K562 (cell line): ENCODE data around the gene PNISR. TPM values are rescaled to one million over a fixed set of nuclear protein-coding genes. Genes with fewer than 3 reads are reported as not detected.

ENCODE experiments used
- ATAC-seq: fragments of 200-7000 bp; cut with Tn5 transposase; 3 replicates; pipeline ENCODE4 v1.9.1; 2020; ENCODE audit warnings: moderate library complexity
- BruUV-seq: library from RNA; stranded (reverse); fragments of 400-500 nt; replicated peaks from 2 replicates; lab custom pipeline; 2021; lab: Mats Ljungman, UMichigan
- CTCF ChIA-PET: fragments of 300-600 bp; formaldehyde crosslinking; extraction: SDS; loops from one replicate; lab custom pipeline; 2021; ENCODE audit warnings: low intra/inter-chr PET ratio; lab: Yijun Ruan, JAX
- POLR2A ChIA-PET: fragments of 300-600, 350-650 bp; sonication (Branson Sonifier 250); formaldehyde crosslinking; extraction: SDS; loops from one replicate; lab custom pipeline; 2021; ENCODE audit warnings: antibody characterized with exemption, inconsistent platforms; lab: Yijun Ruan, JAX
- DNase-seq, 4 experiments: peaks; one replicate each; pipeline versions ENCODE4 v3.0.0 to v3.0.0-alpha.2; 2011 to 2018; ENCODE audit warnings: low spot score in 3 of 4, mixed read lengths in 3 of 4; ENCODE audit errors: extremely low read depth in 1 of 4
- FAIRE-seq: peaks from 2 replicates; lab custom pipeline; 2011; peaks lifted over from hg19 to GRCh38; lab: Jason Lieb, UNC
- H2AFZ ChIP-seq: 2 replicates; pipeline ENCODE4 v1.6.0; 2011; ENCODE audit warnings: low read depth, low read length, control low read depth, inconsistent platforms
- H3K27ac ChIP-seq: fragments of 200-600 bp; 3 replicates; pipeline ENCODE4 v1.8.0; 2011; ENCODE audit warnings: low read depth, mild to moderate bottlenecking, control low read depth, inconsistent platforms, low read length, moderate library complexity, mixed read lengths; ENCODE audit errors: extremely low read depth
- H3K27me3 ChIP-seq, 2 experiments: fragments of 300-600 bp in 1 of 2; 2 replicates in 1 of 2; 3 replicates in 1 of 2; pipeline versions ENCODE4 v1.6.0 to v1.8.0; 2011; ENCODE audit warnings: inconsistent platforms in 2 of 2, low read length in 2 of 2, mild to moderate bottlenecking in 1 of 2, mixed read lengths in 1 of 2, moderate library complexity in 1 of 2; ENCODE audit not compliant: control insufficient read depth in 2 of 2, insufficient read depth in 2 of 2
- H3K36me3 ChIP-seq: fragments of 300-600 bp; 3 replicates; pipeline ENCODE4 v1.8.0; 2011; ENCODE audit warnings: mild to moderate bottlenecking, low read length, inconsistent platforms; ENCODE audit not compliant: control insufficient read depth, insufficient read depth
- H3K4me1 ChIP-seq, 2 experiments: fragments of 200-600 bp in 1 of 2; replicated peaks in 1 of 2; 2 replicates in 1 of 2; 3 replicates in 1 of 2; pipeline versions ENCODE4 v1.5.1 to v1.8.0; 2011; ENCODE audit warnings: inconsistent platforms in 2 of 2, low read length in 2 of 2, mild to moderate bottlenecking in 1 of 2, mixed read lengths in 1 of 2, moderate library complexity in 1 of 2; ENCODE audit not compliant: control insufficient read depth in 2 of 2, insufficient read depth in 2 of 2
- H3K4me2 ChIP-seq: 2 replicates; pipeline ENCODE4 v1.6.1; 2011; ENCODE audit warnings: low read length, control low read depth, inconsistent platforms, mixed read lengths; ENCODE audit not compliant: insufficient read depth
- H3K4me3 ChIP-seq: fragments of 200-600 bp; sonication (generic), shearing (Covaris generic); 2 replicates; pipeline ENCODE4 v1.5.1; 2016; ENCODE audit warnings: control low read depth, inconsistent platforms
- H3K79me2 ChIP-seq: fragments of 200-600 bp; 3 replicates; pipeline ENCODE4 v1.8.0; 2011; ENCODE audit warnings: low read length, inconsistent platforms; ENCODE audit not compliant: control insufficient read depth, insufficient read depth
- H3K9ac ChIP-seq, 2 experiments: 2 replicates each; pipeline versions ENCODE4 v1.6.0 to v1.6.1; 2011; ENCODE audit warnings: low read depth in 2 of 2, low read length in 2 of 2, control low read depth in 1 of 2, inconsistent platforms in 1 of 2, mild to moderate bottlenecking in 1 of 2, mixed read lengths in 1 of 2; ENCODE audit not compliant: insufficient read depth in 1 of 2
- H3K9me1 ChIP-seq: one replicate; pipeline ENCODE4 v1.6.0; 2011; ENCODE audit warnings: inconsistent platforms, mild to moderate bottlenecking, low read length, moderate library complexity; ENCODE audit not compliant: control insufficient read depth, insufficient read depth
- H3K9me3 ChIP-seq: replicated peaks from 2 replicates; pipeline ENCODE4 v1.5.1; 2011; ENCODE audit warnings: low read depth, low read length, inconsistent platforms; ENCODE audit not compliant: control insufficient read depth, insufficient read depth
- H4K20me1 ChIP-seq: replicated peaks from 2 replicates; pipeline ENCODE4 v1.6.1; 2011; ENCODE audit warnings: low read length, inconsistent platforms, mixed read lengths; ENCODE audit not compliant: control insufficient read depth, insufficient read depth
- MYNN ChIP-seq, 2 experiments: sonication (generic); formaldehyde crosslinking in 1 of 2; IDR thresholded peaks; 2 replicates each; pipeline versions ENCODE4 v1.5.0 to v1.6.1; 2016 to 2020; ENCODE audit warnings: antibody characterized with exemption in 1 of 2, missing genetic modification reagents in 1 of 2
- RBFOX2 ChIP-seq: fragments of 200-400 bp; formaldehyde crosslinking; IDR thresholded peaks from 2 replicates; pipeline ENCODE4 v1.6.1; 2017; ENCODE audit warnings: low read depth, mild to moderate bottlenecking, low read length, moderate library complexity
- WGBS: fragments of 100-300 bp; shearing (Covaris generic); methylation state at CpG from one replicate; pipeline ENCODE4 v1.1.6; 2016; ENCODE audit warnings: low coverage, mixed read lengths; ENCODE audit not compliant: insufficient coverage; ENCODE audit errors: missing lambda C conversion rate; 5-methylcytosine and 5-hydroxymethylcytosine counted together
- in situ Hi-C: fragments of 300-500 bp; cut with MboI; formaldehyde crosslinking; loops from 4 replicates; pipeline ENCODE4 v1.15.0; 2018; ENCODE audit warnings: inconsistent platforms, mixed read lengths
- intact Hi-C: fragments of 100-400 bp; cut with micrococcal nuclease; formaldehyde crosslinking; loops from 2 replicates; pipeline ENCODE4 v1.14.2; 2022
- polyA plus RNA-seq, 8 experiments: library from polyadenylated mRNA; depleted of rRNA in 4 of 8; stranded (reverse) in 5 of 8; unstranded in 3 of 8; fragments of >200 nt; fragmentation: Nextera tagmentation in 2 of 8; fragmentation: Illumina TruSeq in 1 of 8; extraction: Ambion mirVana in 2 of 8; extraction: Trizol in 1 of 8; gene quantifications; 2 replicates each; pipeline versions ENCODE4 v1.2.1 to v1.2.3, GENCODE V29; 2011 to 2014; ENCODE audit warnings: inconsistent platforms in 1 of 8, missing spikeins in 1 of 8
- total RNA-seq, 7 experiments: library from RNA; depleted of rRNA in 6 of 7; stranded (reverse); fragments of >200 nt in 6 of 7; fragmentation: Illumina TruSeq in 2 of 7; extraction: Trizol in 2 of 7; gene quantifications; 2 replicates each; pipeline versions ENCODE4 v1.2.1 to v1.2.3, GENCODE V29; 2011 to 2021; ENCODE audit warnings: low replicate concordance in 1 of 7
- TF ChIP-seq, protein P1 (sequence below), 2 experiments: IDR thresholded peaks in 1 of 2; conservative IDR thresholded peaks in 1 of 2; 2 replicates each; pipeline ENCODE4 v1.6.1; 2016; ENCODE audit warnings: low read depth in 2 of 2, mild to moderate bottlenecking in 1 of 2, missing compliant biosample characterization in 1 of 2, missing genetic modification characterization in 1 of 2, moderate library complexity in 1 of 2

PNISR gene
- total and polyA plus RNA-seq, 9 of the 15 experiments (the other 6 are each of a cell fraction or from before 2014, with no cell fraction given): 97.4 to 206 (median 131) TPM

DNA sequence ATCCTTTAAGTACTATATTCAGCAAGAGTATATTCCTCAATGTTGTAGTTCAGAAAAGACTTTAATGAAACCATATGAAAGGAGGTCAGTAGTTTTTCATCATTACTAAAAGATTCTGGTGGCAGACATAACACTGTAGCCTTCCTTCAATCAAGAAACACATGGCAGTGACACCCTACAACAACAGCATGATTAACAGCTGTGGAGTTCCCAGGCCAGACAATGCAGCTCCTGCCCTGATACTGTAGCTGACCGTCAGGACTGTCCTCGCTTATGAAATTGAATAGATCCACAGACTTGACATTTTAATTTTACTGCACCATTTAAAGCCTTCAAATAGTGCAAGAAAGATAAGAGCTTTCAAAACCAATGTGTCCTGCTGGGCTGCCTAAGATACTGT is 46.5 kb upstream of the PNISR start:
- BruUV-seq: no TSS peak
- TF ChIP-seq, protein P1, sequence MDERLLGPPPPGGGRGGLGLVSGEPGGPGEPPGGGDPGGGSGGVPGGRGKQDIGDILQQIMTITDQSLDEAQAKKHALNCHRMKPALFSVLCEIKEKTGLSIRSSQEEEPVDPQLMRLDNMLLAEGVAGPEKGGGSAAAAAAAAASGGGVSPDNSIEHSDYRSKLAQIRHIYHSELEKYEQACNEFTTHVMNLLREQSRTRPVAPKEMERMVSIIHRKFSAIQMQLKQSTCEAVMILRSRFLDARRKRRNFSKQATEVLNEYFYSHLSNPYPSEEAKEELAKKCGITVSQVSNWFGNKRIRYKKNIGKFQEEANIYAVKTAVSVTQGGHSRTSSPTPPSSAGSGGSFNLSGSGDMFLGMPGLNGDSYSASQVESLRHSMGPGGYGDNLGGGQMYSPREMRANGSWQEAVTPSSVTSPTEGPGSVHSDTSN (CRISPR knock-in tag; IDR thresholded peaks at IDR 0.05; ENCODE audit: low read depth): no peak
- TF ChIP-seq, protein P1 (tag; conservative IDR thresholded peaks at IDR 0.05; ENCODE audit: low read depth): 0 out of 2 replicates have a peak, but pooled peaks have one; percentile 12
- no peak for TF ChIP-seq RBFOX2
- no peak for TF ChIP-seq MYNN (IDR thresholded peaks at IDR 0.05)
- TF ChIP-seq MYNN (CRISPR knock-in tag; IDR thresholded peaks at IDR 0.05): no peak
- no peaks in the 10 kb centered on the region for H3K4me1 ChIP-seq
- H3K9me3 ChIP-seq: no peaks in the 10 kb centered on the region
- ATAC-seq (peak; percentile 48; the same call in 2 of the 3 replicates), FAIRE-seq (no peak), DNase-seq (peak in 1 of 4 experiments; percentile 2)
- 45% methylated on average over 2 of the region's 2 CpGs for WGBS
- in situ Hi-C loops (loop anchor here (5.0 kb wide), 1 partner anchor 261 kb away; no protein-coding TSS in a partner anchor), intact Hi-C loops (no loop called here)
- no peaks in the 10 kb centered on the region for H3K27me3 ChIP-seq
- H4K20me1 ChIP-seq: no peaks in the 10 kb centered on the region
- no peak overlapping the region for H3K4me2 ChIP-seq
- no peak overlapping the region for H3K4me3 ChIP-seq
- POLR2A ChIA-PET: interaction anchor here (0.7 kb wide), 1 partner anchor 46 kb away, joined by 3 read pairs; the partner anchor contains the start of gene PNISR
- no peaks in the 10 kb centered on the region for H3K79me2 ChIP-seq
- H3K9ac ChIP-seq: no peak overlapping the region
- peaks cover 26% of the 10 kb centered on the region for H3K36me3 ChIP-seq
- CTCF ChIA-PET: no interaction called here
- H2AFZ ChIP-seq: no peak overlapping the region
- H3K9me1 ChIP-seq: no peaks in the 10 kb centered on the region
- no peak overlapping the region for H3K27ac ChIP-seq
